SKM-1 (cell line): Measurements from ENCODE around the gene CLIC3.

Source experiments
- DNase-seq: peaks from one replicate; lab custom pipeline; 2025; ENCODE audit not compliant: unreplicated experiment; lab: John Stamatoyannopoulos, UW

The CLIC3 gene

DNA sequence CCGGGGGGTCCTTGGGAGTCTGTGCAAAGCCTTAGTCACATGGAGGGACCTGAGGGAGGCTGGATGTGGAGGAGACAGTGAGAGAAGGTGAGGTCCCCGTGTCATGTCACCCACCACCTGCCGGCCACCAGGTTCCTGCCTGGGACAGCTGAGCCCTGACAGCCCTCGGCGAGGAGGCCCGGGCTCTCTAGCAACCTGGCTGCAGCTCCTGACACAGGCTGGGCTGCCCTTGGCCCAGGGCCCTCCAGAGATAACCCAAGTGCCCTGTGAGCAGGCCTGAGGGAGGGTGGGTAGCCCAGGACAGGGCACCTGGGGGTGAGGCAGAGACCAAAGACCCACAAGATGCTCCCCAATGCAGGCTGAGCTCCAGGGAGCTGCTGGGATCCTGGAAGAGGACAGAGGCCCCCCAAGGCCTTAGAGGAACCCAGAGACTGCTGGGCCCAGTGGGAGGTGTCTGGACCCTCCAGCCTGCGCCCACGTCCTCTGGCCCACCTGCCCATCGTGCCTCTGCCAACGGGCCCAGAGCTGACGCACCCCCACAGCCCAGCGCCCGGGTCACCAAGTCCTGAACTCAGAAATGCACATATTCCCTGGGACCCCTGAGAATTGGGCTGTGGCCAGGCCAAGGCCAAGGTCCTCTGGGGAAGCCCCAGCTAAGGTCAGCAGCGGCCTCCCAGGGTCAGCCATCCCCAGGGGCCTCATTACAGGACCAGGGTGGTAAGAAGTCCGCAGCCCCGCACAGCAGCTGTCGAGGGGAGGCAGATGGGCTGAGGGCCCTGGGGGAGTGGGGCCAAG, 27.8 kb downstream of the CLIC3 start:
- no peak for DNase-seq

GRCh38 chr9:136965771-136966484, 30.4 kb downstream of the CLIC3 start:
- DNase-seq = no peak

- DNase-seq = no peak
These were observed 31.4 kb downstream of the CLIC3 start for GRCh38 chr9:136964833-136965422.

- no peak for DNase-seq
These were observed 32.1 kb downstream of the CLIC3 start for GRCh38 chr9:136964171-136964689.

DNA sequence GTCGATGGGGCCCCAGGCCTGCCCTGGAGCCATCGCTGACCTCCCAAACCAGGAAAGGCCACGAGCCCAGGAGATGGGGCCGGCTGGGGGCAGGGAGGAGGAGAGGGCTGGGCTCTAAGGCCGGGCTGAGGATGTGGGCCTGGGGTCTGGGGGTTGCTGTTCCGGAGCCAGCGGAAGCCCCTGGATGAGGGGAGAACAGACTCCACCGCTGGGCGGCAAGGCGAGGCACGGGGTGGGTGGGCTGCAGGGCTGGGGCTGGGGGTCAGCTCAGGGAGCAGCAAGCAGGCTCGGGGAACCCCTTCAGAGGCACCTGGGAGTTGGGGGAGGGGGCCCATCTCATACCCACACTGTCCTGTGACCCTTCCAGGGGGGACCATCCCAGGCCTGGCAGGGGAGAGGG, 32.6 kb downstream of the CLIC3 start:
- no peak for DNase-seq

DNA sequence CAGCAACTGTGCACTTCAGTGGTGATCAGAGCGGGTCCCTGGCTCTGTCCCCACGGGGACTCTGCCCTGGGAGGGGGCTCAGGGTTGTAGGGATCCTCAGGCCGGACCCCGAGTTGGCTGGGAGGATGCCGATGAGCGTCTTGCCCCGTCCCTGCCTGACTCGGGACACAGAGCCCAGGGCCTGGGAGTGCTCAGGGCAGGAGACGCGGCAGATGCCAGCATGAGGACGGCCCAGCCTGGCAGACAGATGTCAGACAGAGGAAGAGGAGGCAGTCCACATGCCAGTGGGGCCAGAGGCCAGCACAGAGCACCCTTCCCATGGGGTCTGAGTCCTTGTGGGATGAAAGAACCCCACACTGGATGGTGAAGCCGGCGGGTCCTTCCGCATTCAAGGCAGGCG, 33.0 kb downstream of the CLIC3 start:
- no peak for DNase-seq

- DNase-seq = no peak
These were observed 33.6 kb downstream of the CLIC3 start for GRCh38 chr9:136962701-136963248.

DNA sequence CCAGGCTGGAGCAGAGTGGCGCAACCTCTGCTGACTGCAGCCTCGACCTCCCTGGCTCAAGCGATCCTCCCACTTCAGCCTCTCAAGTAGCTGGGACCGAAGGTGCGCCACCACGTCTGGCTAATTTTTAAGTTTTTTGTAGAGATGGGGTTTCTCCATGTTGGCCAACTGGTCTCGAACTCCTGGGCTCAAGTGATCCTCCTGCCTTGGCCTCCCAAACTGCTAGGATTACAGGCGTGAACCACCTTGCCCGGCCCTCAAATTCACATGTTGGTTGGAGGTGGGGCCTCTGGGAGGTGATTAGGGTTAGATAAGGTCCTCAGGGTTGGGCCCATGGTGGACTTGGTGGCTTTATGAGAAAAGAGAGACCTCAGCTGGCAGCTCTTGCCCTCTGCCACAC, 34.2 kb downstream of the CLIC3 start:
- no peak for DNase-seq

GRCh38 chr9:136961279-136962065, 34.9 kb downstream of the CLIC3 start:
- no peak for DNase-seq

DNA sequence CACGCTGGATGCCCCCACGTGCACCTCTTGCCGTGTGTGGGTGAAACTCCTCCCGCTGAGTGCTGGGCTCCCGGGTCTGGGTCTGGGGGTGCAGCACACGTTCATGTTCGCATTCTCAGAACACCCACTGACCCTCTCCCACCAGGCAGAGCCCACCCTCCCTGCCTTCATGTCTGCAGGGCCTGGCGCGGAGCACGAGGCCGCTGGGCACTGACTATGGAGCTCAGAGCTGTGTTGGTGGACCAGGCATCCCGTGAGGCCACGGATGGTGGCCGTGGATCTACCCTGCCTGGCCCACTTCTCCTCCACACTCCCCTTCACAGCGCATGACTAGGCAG, 35.5 kb downstream of the CLIC3 start:
- no peak for DNase-seq

DNA sequence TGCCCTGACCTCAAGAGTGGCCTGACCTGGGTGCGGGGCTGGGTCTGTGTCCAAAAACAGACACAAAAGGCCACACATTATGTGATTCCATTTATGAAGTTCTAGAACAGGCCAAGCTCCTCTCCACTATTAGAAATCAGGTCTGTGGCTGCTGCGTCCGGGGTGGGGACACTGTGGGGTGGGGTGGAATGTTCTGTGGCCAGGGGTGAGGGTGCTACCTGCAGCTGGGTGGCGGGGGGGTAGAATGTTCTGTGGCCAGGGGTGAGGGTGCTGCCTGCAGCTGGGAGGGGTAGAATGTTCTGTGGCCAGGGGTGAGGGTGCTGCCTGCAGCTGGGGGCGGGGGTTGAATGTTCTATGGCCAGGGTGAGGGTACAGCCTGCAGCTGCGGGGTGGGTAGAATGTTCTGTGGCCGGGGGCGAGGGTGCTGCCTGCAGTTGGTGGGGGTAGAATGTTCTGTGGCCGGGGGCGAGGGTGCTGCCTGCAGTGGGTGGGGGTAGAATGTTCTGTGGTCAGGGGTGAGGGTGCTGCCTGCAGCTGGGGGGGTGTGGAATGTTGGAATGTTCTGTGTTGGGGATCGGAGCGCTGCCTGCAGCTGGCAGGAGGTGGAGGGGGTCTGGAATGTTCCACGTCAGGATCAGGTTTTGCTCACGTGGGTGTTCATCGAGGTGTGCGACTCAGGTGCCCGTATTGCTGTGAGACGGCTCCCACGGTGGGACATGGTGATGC, 36.0 kb downstream of the CLIC3 start:
- DNase-seq = no peak

- DNase-seq = no peak
These were observed 37.2 kb downstream of the CLIC3 start for GRCh38 chr9:136958898-136959850.

DNA sequence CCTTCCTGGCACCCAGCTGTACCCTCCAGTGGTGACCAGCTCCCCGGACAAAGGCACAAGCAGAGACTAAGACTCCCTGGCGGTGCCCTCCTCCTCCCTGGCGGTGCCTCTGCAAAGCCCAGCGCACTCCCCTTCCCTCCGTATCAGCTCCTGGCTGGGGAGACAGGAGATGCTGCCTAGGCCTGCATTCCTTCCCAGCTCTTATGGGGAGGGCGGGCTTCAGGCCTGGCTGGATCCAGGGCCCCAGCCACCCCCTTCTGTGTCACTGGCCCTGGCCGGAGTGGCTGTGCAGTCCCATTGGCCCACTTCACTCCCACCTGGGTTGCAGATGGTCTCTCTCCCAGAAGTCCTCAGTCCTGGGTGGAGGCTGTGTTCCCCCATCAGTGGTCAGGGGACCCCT, 37.9 kb downstream of the CLIC3 start:
- DNase-seq = no peak

- DNase-seq = no peak
These were observed 38.5 kb downstream of the CLIC3 start for GRCh38 chr9:136957901-136958300.

DNA sequence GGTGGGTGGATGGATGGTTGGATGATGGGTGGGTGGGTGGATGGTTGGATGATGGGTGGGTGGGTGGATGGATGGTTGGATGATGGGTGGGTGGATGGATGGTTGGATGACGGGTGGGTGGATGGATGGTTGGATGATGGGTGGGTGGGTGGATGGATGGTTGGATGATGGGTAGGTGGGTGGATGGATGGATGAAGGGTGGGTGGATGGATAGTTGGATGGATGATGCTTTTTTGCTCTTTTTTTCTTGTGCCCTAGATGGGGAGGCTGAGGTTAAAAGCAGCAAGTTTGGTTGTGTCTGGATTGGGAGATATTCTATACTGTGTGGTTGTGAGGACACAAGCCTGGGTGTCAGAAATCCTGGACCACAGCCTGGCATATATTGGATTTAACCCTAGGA, 38.9 kb downstream of the CLIC3 start:
- no peak for DNase-seq

GRCh38 chr9:136956604-136957003, 39.8 kb downstream of the CLIC3 start:
- DNase-seq = no peak

DNA sequence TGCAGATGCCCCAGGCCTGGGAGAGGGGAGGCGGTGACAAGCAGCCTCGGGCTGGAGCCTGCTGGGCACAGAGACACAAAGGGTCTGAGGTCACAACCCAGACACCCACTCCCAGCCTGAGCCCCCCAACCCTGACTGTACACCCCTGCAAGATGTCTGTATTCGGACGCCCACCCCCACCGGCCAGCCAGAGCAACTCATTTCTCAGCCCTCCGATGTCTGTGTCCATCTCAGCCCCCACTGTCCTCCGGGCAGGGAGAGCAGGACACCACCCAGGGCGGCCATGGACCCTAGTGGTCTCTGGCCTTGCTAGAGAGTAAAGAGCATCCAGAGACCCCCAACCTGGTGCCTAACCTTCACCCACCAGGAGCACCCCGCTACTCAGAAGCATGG, 40.4 kb downstream of the CLIC3 start:
- DNase-seq = no peak

DNA sequence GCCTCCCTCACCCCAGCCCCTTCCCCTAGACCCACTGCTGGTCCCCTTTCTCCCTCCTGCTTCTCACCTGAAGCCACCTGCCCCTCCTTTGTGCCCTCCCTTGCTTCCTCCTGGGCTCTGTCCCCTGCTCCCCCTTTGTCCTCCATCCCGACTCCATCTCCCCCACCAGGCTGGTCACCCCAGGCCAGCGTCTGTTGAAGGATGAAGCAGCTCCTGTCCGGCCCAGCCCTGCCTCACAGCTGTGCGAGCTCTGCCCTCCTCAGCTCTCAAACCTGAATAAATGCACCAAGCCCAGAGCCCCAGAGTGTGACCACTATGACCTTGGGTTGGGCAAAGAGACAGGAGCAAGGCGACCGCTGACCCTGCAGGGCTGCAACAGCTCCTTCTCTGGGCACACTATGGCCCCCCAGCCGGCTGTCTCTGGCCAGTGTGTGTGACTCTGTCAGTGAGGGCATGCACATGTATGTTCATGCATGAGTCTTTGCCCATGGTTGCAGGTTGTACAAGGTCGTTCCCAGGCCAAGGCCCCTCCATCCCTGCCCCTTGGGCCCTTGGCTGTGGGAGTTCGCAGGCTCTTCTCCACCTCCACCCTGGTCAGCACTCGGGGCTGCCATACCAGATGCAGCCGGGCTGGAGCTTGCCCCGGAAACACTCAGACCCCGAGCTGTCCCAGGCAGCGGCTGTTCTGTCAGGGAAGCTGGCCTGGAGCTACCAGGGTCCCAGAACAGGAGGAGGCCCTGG, 41.0 kb downstream of the CLIC3 start:
- DNase-seq = no peak
